HG03575 (cell line): ENCODE measurements around the gene NUMB.

Experiments used
- ATAC-seq: cut with Tn5 transposase; IDR thresholded peaks from one replicate; pipeline ENCODE4 v1.9.1; 2021; ENCODE audit not compliant: unreplicated experiment, insufficient number of reproducible peaks, low FRiP score; ENCODE audit errors: extremely low read depth

NUMB gene

DNA sequence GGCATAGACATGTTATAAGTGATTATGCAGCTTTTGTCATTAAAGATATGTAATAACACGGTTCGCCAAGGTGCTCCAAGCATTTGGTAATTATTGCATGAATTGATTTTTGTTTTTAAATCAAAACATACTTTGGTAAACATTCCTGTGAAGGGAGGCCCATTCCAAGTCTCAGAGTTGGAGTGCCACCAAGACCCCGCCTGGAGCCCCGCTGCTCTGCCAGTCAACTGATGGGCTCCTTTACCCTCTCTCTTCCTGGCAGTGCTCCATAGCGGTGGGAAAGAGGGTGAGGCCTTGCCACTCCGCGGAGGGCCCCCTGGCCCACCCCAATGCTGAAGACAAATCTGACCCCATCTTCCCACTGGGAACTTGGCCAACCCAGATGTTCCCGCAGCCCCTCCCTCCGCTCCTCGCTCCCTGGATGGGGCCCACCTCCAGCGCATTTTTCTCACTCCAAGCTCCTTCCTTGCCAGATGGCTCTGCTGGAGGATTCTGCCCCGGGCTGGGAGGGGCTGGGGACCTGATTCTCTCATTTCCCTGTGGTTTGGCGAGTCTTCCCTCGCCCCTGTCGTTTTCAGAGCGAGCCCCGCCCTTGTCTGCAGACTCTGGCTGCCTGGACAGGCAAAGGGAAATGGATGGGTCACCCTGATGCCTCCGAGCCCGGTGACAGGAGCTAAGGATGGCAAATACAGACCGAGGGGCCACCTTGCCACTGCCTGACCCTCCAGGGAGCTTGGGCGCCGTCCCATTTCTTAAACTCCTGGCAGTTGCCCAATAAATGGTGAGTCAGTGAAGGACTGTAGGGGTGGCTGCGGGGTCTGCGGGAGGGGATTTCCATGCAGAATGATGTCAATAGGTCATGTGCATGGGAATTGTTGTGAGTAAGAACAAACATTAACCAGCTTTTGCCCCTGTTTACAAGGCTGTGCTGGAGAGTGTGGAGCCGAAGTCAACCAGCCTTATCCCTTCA, 230.2 kb downstream of the NUMB start:
- ATAC-seq = no peak

DNA sequence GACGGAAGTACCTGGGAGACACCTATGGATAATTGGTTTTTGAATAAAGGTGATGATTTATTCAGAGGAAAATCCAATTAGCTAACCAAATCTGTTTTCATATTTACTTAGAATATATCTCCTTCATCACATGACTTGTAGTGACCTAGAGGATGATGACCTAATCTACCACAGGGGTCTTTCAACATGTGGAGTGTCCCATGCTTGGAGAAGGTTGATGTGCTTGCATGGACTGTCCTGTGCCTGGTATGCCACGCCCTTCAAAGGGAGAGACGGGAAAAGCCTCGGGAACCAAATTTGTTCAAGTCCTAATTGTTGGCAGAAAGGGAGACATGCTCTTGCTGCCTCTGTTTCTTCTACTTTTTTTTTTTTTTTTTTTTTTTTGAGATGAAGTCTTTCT, 232.8 kb downstream of the NUMB start:
- ATAC-seq = no peak
